Gastrocnemius medialis (tissue), 4 donors: ENCODE data around the gene MYL5. TPM values are rescaled to one million over a fixed set of nuclear protein-coding genes. Genes with fewer than 3 reads are reported as not detected.

ENCODE experiments used
- ATAC-seq, 2 donors: fragments of 150-250 bp; one replicate each; pipeline ENCODE4 v1.9.1; 2016
- DNase-seq, 2 donors: peaks; one replicate each; pipeline ENCODE4 v3.0.0-alpha.2; 2019
- H3K27ac ChIP-seq, 4 donors: fragments of 200-600 bp; sonication (generic); 1 replicate in 1 of 4; 2 replicates in 3 of 4; pipeline ENCODE4 v1.5.1; 2016 to 2018; ENCODE audit warnings: mild to moderate bottlenecking in 2 of 4, moderate library complexity in 1 of 4
- H3K27me3 ChIP-seq, 3 donors: fragments of 200-600 bp; sonication (generic) in 2 of 3; 1 replicate in 1 of 3; 2 replicates in 2 of 3; pipeline versions ENCODE4 v1.5.1 to v1.6.0; 2016 to 2019; ENCODE audit warnings: mild to moderate bottlenecking in 1 of 3, moderate library complexity in 1 of 3
- H3K36me3 ChIP-seq, 2 donors: fragments of 200-600 bp; sonication (generic) in 1 of 2; one replicate each; pipeline ENCODE4 v1.5.1; 2017 to 2018
- H3K4me1 ChIP-seq, 2 donors: fragments of 200-600 bp; sonication (generic) in 1 of 2; one replicate each; pipeline ENCODE4 v1.5.1; 2016 to 2017; ENCODE audit warnings: mild to moderate bottlenecking in 2 of 2
- H3K4me3 ChIP-seq, 4 donors: fragments of 200-600 bp; sonication (generic) in 3 of 4; 1 replicate in 1 of 4; 2 replicates in 3 of 4; pipeline ENCODE4 v1.5.1; 2016 to 2019; ENCODE audit warnings: mild to moderate bottlenecking in 2 of 4
- H3K9me3 ChIP-seq, 3 donors: fragments of 200-600 bp; sonication (generic) in 2 of 3; 1 replicate in 1 of 3; 2 replicates in 2 of 3; pipeline ENCODE4 v1.5.1; 2016 to 2019
- POLR2A ChIP-seq, 2 donors: fragments of 450-650 bp; IDR thresholded peaks; one replicate each; pipeline ENCODE4 v1.6.1; 2017; ENCODE audit warnings: antibody characterized with exemption in 2 of 2, mild to moderate bottlenecking in 2 of 2, moderate library complexity in 2 of 2
- in situ Hi-C, 4 donors: fragments of 200-750 bp; cut with MboI; loops; one replicate each; pipeline versions ENCODE4 v1.15.0 to v1.8.0; 2017; ENCODE audit warnings: low sequenced_read_pairs in 4 of 4
- intact Hi-C: fragments of 100-400 bp; cut with DNase I; formaldehyde crosslinking; loops from one replicate; pipeline ENCODE4 v1.15.1; 2023; ENCODE audit warnings: low total_unique reads
- total RNA-seq, 4 donors: library from RNA; depleted of rRNA; stranded (reverse); fragments of >200 nt; gene quantifications; one replicate each; pipeline versions ENCODE4 v1.1.0 to v1.2.3, GENCODE V29; 2016
- TF ChIP-seq, protein P1 (sequence below), 5 experiments: fragments of 450-650 bp in 3 of 5; fragments of 200-600 bp in 2 of 5; sonication (generic) in 2 of 5; IDR thresholded peaks in 4 of 5; conservative IDR thresholded peaks in 1 of 5; 1 replicate in 4 of 5; 2 replicates in 1 of 5; pipeline ENCODE4 v1.5.1; 2016 to 2019; ENCODE audit warnings: antibody characterized with exemption in 5 of 5, mild to moderate bottlenecking in 3 of 5, moderate library complexity in 3 of 5

The MYL5 gene
- total RNA-seq, 4 donors from 2014 or later = 1.3 to 20.3 (median 3.6) TPM

- H3K4me3 ChIP-seq = no peak overlapping the region
- TF ChIP-seq POLR2A (IDR thresholded peaks at IDR 0.05) = no peak
- TF ChIP-seq, protein P1, sequence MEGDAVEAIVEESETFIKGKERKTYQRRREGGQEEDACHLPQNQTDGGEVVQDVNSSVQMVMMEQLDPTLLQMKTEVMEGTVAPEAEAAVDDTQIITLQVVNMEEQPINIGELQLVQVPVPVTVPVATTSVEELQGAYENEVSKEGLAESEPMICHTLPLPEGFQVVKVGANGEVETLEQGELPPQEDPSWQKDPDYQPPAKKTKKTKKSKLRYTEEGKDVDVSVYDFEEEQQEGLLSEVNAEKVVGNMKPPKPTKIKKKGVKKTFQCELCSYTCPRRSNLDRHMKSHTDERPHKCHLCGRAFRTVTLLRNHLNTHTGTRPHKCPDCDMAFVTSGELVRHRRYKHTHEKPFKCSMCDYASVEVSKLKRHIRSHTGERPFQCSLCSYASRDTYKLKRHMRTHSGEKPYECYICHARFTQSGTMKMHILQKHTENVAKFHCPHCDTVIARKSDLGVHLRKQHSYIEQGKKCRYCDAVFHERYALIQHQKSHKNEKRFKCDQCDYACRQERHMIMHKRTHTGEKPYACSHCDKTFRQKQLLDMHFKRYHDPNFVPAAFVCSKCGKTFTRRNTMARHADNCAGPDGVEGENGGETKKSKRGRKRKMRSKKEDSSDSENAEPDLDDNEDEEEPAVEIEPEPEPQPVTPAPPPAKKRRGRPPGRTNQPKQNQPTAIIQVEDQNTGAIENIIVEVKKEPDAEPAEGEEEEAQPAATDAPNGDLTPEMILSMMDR (IDR thresholded peaks at IDR 0.05 in 4 of 5, conservative IDR thresholded peaks at IDR 0.05 in 1 of 5) = no peak
- in situ Hi-C loops (no loop called here), intact Hi-C loops (no loop called here)
- ATAC-seq (no peak), DNase-seq (no peak)
- H3K36me3 ChIP-seq = no peaks in the 10 kb centered on the region
- no peak overlapping the region for H3K27ac ChIP-seq
- no peaks in the 10 kb centered on the region for H3K9me3 ChIP-seq
- no peaks in the 10 kb centered on the region for H3K4me1 ChIP-seq
- no peaks in the 10 kb centered on the region for H3K27me3 ChIP-seq
Measured at GRCh38 chr4:717601-718320, 43.4 kb downstream of the MYL5 start.

GRCh38 chr4:718460-718859 lies 44.1 kb downstream of the MYL5 start:
- no peak overlapping the region for H3K4me3 ChIP-seq
- in situ Hi-C loops (no loop called here), intact Hi-C loops (no loop called here)
- H3K27me3 ChIP-seq = no peaks in the 10 kb centered on the region
- ATAC-seq (no peak), DNase-seq (no peak)
- TF ChIP-seq, protein P1 (IDR thresholded peaks at IDR 0.05 in 4 of 5, conservative IDR thresholded peaks at IDR 0.05 in 1 of 5) = no peak
- TF ChIP-seq POLR2A (IDR thresholded peaks at IDR 0.05) = no peak
- H3K4me1 ChIP-seq = no peaks in the 10 kb centered on the region
- H3K36me3 ChIP-seq = no peaks in the 10 kb centered on the region
- H3K9me3 ChIP-seq = no peaks in the 10 kb centered on the region
- no peak overlapping the region for H3K27ac ChIP-seq

GRCh38 chr4:720111-720860 lies 45.9 kb downstream of the MYL5 start:
- Histone ChIP-seq H3K27me3 (no peaks in the 10 kb centered on the region), H3K4me3 (no peak overlapping the region), H3K27ac (no peak overlapping the region), H3K36me3 (no peaks in the 10 kb centered on the region), H3K4me1 (no peaks in the 10 kb centered on the region), H3K9me3 (no peaks in the 10 kb centered on the region)
- no peak for DNase-seq
- no peak for TF ChIP-seq POLR2A (IDR thresholded peaks at IDR 0.05)
- TF ChIP-seq, protein P1 (IDR thresholded peaks at IDR 0.05 in 4 of 5, conservative IDR thresholded peaks at IDR 0.05 in 1 of 5) = no peak
- in situ Hi-C loops (no loop called here), intact Hi-C loops (no loop called here)
- no peak for ATAC-seq

- TF ChIP-seq POLR2A (IDR thresholded peaks at IDR 0.05) = no peak
- no peak for ATAC-seq
- Histone ChIP-seq H3K36me3 (no peaks in the 10 kb centered on the region), H3K27ac (no peak overlapping the region), H3K4me3 (no peak overlapping the region), H3K27me3 (no peaks in the 10 kb centered on the region), H3K4me1 (peaks cover 0 to 4% of the 10 kb centered on the region in 2 donors), H3K9me3 (no peaks in the 10 kb centered on the region)
- in situ Hi-C loops = no loop called here
- intact Hi-C loops = no loop called here
- DNase-seq = no peak
Measured at GRCh38 chr4:721261-722168, 47.2 kb downstream of the MYL5 start.
